Breast epithelium (tissue), 3 donors: Measurements from ENCODE around the gene E4F1.

Experiments used
- CTCF ChIP-seq, 3 donors: fragments of 450-650 bp; IDR thresholded peaks; one replicate each; pipeline ENCODE4 v1.5.1; 2016 to 2017; ENCODE audit warnings: antibody characterized with exemption in 3 of 3, mild to moderate bottlenecking in 3 of 3, moderate library complexity in 3 of 3
- POLR2A ChIP-seq: fragments of 450-650 bp; IDR thresholded peaks from one replicate; pipeline ENCODE4 v1.6.1; 2016; ENCODE audit warnings: antibody characterized with exemption, mild to moderate bottlenecking, moderate library complexity

GRCh38 chr16:2256531-2257140 is 33.2 kb downstream of the E4F1 start:
- no peak for TF ChIP-seq CTCF (IDR thresholded peaks at IDR 0.05)
- TF ChIP-seq POLR2A = no peak
